Prostate gland (tissue), 2 donors: ENCODE measurements around the gene ADGRE2. TPM values are rescaled to one million over a fixed set of nuclear protein-coding genes. Genes with fewer than 3 reads are reported as not detected.

Experiments
- DNase-seq: peaks from one replicate; pipeline ENCODE4 v3.0.0-alpha.2; 2019; ENCODE audit warnings: low spot score
- H3K27ac ChIP-seq, 2 donors: fragments of 200-600 bp; sonication (generic); 2 replicates each; pipeline ENCODE4 v1.5.1; 2017 to 2019
- H3K27me3 ChIP-seq: fragments of 200-600 bp; sonication (generic); replicated peaks from 2 replicates; pipeline ENCODE4 v1.5.1; 2019; ENCODE audit not compliant: insufficient read depth
- H3K36me3 ChIP-seq, 2 donors: fragments of 200-600 bp; sonication (generic); 1 replicate in 1 of 2; 2 replicates in 1 of 2; pipeline versions ENCODE4 v1.5.1 to v1.8.1; 2017 to 2019
- H3K4me1 ChIP-seq: fragments of 200-600 bp; sonication (generic); replicated peaks from 2 replicates; pipeline ENCODE4 v1.5.1; 2019
- H3K4me3 ChIP-seq, 2 donors: fragments of 200-600 bp; sonication (generic); 2 replicates each; pipeline ENCODE4 v1.5.1; 2017 to 2019
- H3K9me3 ChIP-seq: fragments of 200-600 bp; sonication (generic); 2 replicates; pipeline ENCODE4 v1.5.1; 2017
- CTCF ChIP-seq, 4 experiments: fragments of 200-600 bp in 2 of 4; fragments of 450-650 bp in 2 of 4; sonication (generic) in 2 of 4; IDR thresholded peaks; 1 replicate in 3 of 4; 2 replicates in 1 of 4; pipeline ENCODE4 v1.5.1; 2016 to 2019; ENCODE audit warnings: antibody characterized with exemption in 4 of 4, mild to moderate bottlenecking in 2 of 4, moderate library complexity in 2 of 4
- POLR2A ChIP-seq: fragments of 450-650 bp; IDR thresholded peaks from one replicate; pipeline ENCODE4 v1.6.1; 2016; ENCODE audit warnings: antibody characterized with exemption, mild to moderate bottlenecking
- POLR2AphosphoS5 ChIP-seq: sonication (generic); formaldehyde crosslinking; IDR thresholded peaks from one replicate; pipeline ENCODE4 v1.6.1; 2017; ENCODE audit warnings: antibody characterized with exemption
- WGBS: methylation state at CpG from one replicate; pipeline ENCODE4 v1.1.5; 2018; 5-methylcytosine and 5-hydroxymethylcytosine counted together
- intact Hi-C: fragments of 100-400 bp; cut with DNase I; formaldehyde crosslinking; loops from one replicate; pipeline ENCODE4 v1.14.2; 2022
- total RNA-seq, 2 donors: library from RNA; depleted of rRNA; stranded (reverse); fragments of >200 nt; gene quantifications; one replicate each; pipeline ENCODE4 v1.1.0, GENCODE V29; 2016

ADGRE2 gene
- total RNA-seq, 2 donors from 2014 or later = 3.6 to 4.9 TPM

GRCh38 chr19:14814982-14815652 is 36.8 kb upstream of the ADGRE2 start:
- Histone ChIP-seq H3K4me3 (no peak overlapping the region), H3K4me1 (no peaks in the 10 kb centered on the region), H3K9me3 (no peaks in the 10 kb centered on the region), H3K36me3 (no peaks in the 10 kb centered on the region), H3K27ac (no peak overlapping the region), H3K27me3 (no peaks in the 10 kb centered on the region)
- WGBS = 77% methylated on average over 2 of the region's 2 CpGs
- TF ChIP-seq POLR2A (no peak), POLR2AphosphoS5 (no peak), CTCF (IDR thresholded peaks at IDR 0.05) (no peak)
- no peak for DNase-seq
- intact Hi-C loops = no loop called here

GRCh38 chr19:14809272-14810057 is 31.1 kb upstream of the ADGRE2 start:
- H3K27me3 ChIP-seq = no peaks in the 10 kb centered on the region
- no peaks in the 10 kb centered on the region for H3K9me3 ChIP-seq
- peak overlapping the region in 1 of 2 donors; percentile 8 for H3K27ac ChIP-seq
- no peaks in the 10 kb centered on the region for H3K4me1 ChIP-seq
- 49% methylated on average over 9 of the region's 9 CpGs for WGBS
- H3K36me3 ChIP-seq = no peaks in the 10 kb centered on the region
- H3K4me3 ChIP-seq = no peak overlapping the region
- peak; percentile 35 for DNase-seq
- intact Hi-C loops = no loop called here
- TF ChIP-seq POLR2AphosphoS5 (peak; percentile 64), POLR2A (no peak)

GRCh38 chr19:14804765-14805164 is 26.4 kb upstream of the ADGRE2 start:
- no peaks in the 10 kb centered on the region for H3K9me3 ChIP-seq
- H3K27ac ChIP-seq = no peak overlapping the region
- TF ChIP-seq POLR2AphosphoS5 = no peak
- no peak for TF ChIP-seq POLR2A
- no peak for TF ChIP-seq CTCF (IDR thresholded peaks at IDR 0.05)
- no peak for DNase-seq
- no peak overlapping the region for H3K4me3 ChIP-seq
- no peaks in the 10 kb centered on the region for H3K36me3 ChIP-seq
- no peaks in the 10 kb centered on the region for H3K27me3 ChIP-seq
- 89% methylated on average over 3 of the region's 3 CpGs for WGBS
- intact Hi-C loops = no loop called here
- H3K4me1 ChIP-seq = no peaks in the 10 kb centered on the region

- 76% methylated on average over 5 of the region's 5 CpGs for WGBS
- H3K36me3 ChIP-seq = no peaks in the 10 kb centered on the region
- no peaks in the 10 kb centered on the region for H3K27me3 ChIP-seq
- no peak for DNase-seq
- no peak overlapping the region for H3K4me3 ChIP-seq
- intact Hi-C loops = no loop called here
- H3K27ac ChIP-seq = no peak overlapping the region
- H3K9me3 ChIP-seq = no peaks in the 10 kb centered on the region
- H3K4me1 ChIP-seq = no peaks in the 10 kb centered on the region
- TF ChIP-seq CTCF (IDR thresholded peaks at IDR 0.05) (no peak), POLR2AphosphoS5 (no peak), POLR2A (no peak)
Measured at GRCh38 chr19:14798760-14799159, 20.4 kb upstream of the ADGRE2 start.

- Histone ChIP-seq H3K9me3 (no peaks in the 10 kb centered on the region), H3K4me3 (no peak overlapping the region), H3K27ac (no peak overlapping the region), H3K27me3 (no peaks in the 10 kb centered on the region), H3K36me3 (no peaks in the 10 kb centered on the region), H3K4me1 (no peaks in the 10 kb centered on the region)
- WGBS = 93% methylated on average over 11 of the region's 11 CpGs
- no peak for DNase-seq
- intact Hi-C loops = no loop called here
- TF ChIP-seq POLR2A (no peak), POLR2AphosphoS5 (no peak), CTCF (IDR thresholded peaks at IDR 0.05) (no peak)
Measured at GRCh38 chr19:14796021-14796420, 17.7 kb upstream of the ADGRE2 start.
